Adrenal gland (tissue), 5 donors: Measurements from ENCODE around the gene PLEKHD1.

Source experiments
- CTCF ChIP-seq, 6 experiments: fragments of 450-650 bp in 4 of 6; fragments of 200-600 bp in 2 of 6; sonication (generic) in 1 of 6; IDR thresholded peaks; 1 replicate in 5 of 6; 2 replicates in 1 of 6; pipeline versions ENCODE4 v1.5.1 to v1.8.0; 2016 to 2021; ENCODE audit warnings: antibody characterized with exemption in 6 of 6, mild to moderate bottlenecking in 2 of 6, moderate library complexity in 1 of 6
- POLR2A ChIP-seq, 2 donors: fragments of 450-650 bp; IDR thresholded peaks; one replicate each; pipeline ENCODE4 v1.6.1; 2017; ENCODE audit warnings: antibody characterized with exemption in 2 of 2, mild to moderate bottlenecking in 2 of 2, moderate library complexity in 1 of 2
- donor health status: DM: no; HTN: no; CAD: no.

- TF ChIP-seq CTCF (IDR thresholded peaks at IDR 0.05) (no peak), POLR2A (IDR thresholded peaks at IDR 0.05) (no peak)
These were observed 15.6 kb upstream of the PLEKHD1 start for GRCh38 chr14:69468949-69469348.
